ENCODE measurements around the gene HKDC1. TPM values are rescaled to one million over a fixed set of nuclear protein-coding genes. Genes with fewer than 3 reads are reported as not detected.
"Not testable (repeated sequence)": the region's sequence is repeated elsewhere in the genome, so short reads cannot be mapped to it uniquely, and the experiment has no call there.

The HKDC1 gene
- polyA plus RNA-seq (2013, experiment 1 of 2) = 0.37 TPM
- 0.30 TPM for polyA plus RNA-seq (2013, experiment 2 of 2)

- no peaks in the 10 kb centered on the region for H3K9me3 ChIP-seq (ENCODE audit: control insufficient read depth, low read length)
- peak within 1 kb of the TSS; percentile 10 for H3K27ac ChIP-seq (ENCODE audit: low read depth, low read length, severe bottlenecking)
- no peaks in the 10 kb centered on the region for H3K36me3 ChIP-seq (ENCODE audit: control insufficient read depth, insufficient read depth, low read length)
- peaks cover 23% of the 10 kb centered on the region for H3K4me1 ChIP-seq (ENCODE audit: control insufficient read depth, insufficient read depth, low read length, poor library complexity, severe bottlenecking)
- WGBS, 2 experiments (ENCODE audit: insufficient coverage in 2 of 2) = 96 to 98% methylated on average over 6 to 7 of the region's 8 CpGs
- H3K4me3 ChIP-seq (ENCODE audit: extremely low read depth, insufficient read depth, low read length, poor library complexity, severe bottlenecking) = no peak within 1 kb of the TSS
Measured at GRCh38 chr10:69220041-69220451, at the start of gene HKDC1. Gene HKDC1, plus strand, starts transcription at chr10:69220332. Its CDS starts 104 bp downstream, at chr10:69220436.

- H3K9me3 ChIP-seq (ENCODE audit: control insufficient read depth, low read length) = no peaks in the 10 kb centered on the region
- no peak overlapping the region for H3K27ac ChIP-seq (ENCODE audit: low read depth, low read length, severe bottlenecking)
- WGBS, 2 experiments (ENCODE audit: insufficient coverage in 2 of 2) = no CpG with 5 or more reads among the region's 3 CpGs
- peaks cover 45% of the 10 kb centered on the region for H3K36me3 ChIP-seq (ENCODE audit: control insufficient read depth, insufficient read depth, low read length)
- no peaks in the 10 kb centered on the region for H3K4me1 ChIP-seq (ENCODE audit: control insufficient read depth, insufficient read depth, low read length, poor library complexity, severe bottlenecking)
- H3K4me3 ChIP-seq (ENCODE audit: extremely low read depth, insufficient read depth, low read length, poor library complexity, severe bottlenecking) = no peak overlapping the region
Measured at GRCh38 chr10:69172241-69172982, 47.7 kb upstream of the HKDC1 start.

- not testable (repeated sequence) for H3K4me3 ChIP-seq (ENCODE audit: extremely low read depth, insufficient read depth, low read length, poor library complexity, severe bottlenecking); H3K9me3 ChIP-seq (ENCODE audit: control insufficient read depth, low read length); H3K27ac ChIP-seq (ENCODE audit: low read depth, low read length, severe bottlenecking); H3K4me1 ChIP-seq (ENCODE audit: control insufficient read depth, insufficient read depth, low read length, poor library complexity, severe bottlenecking)
- peaks cover 26% of the 10 kb centered on the region for H3K36me3 ChIP-seq (ENCODE audit: control insufficient read depth, insufficient read depth, low read length)
- WGBS, 2 experiments (ENCODE audit: insufficient coverage in 2 of 2) = 88 to 94% methylated on average over 2 to 4 of the region's 4 CpGs
Measured at GRCh38 chr10:69175326-69175725, 44.8 kb upstream of the HKDC1 start.

- Histone ChIP-seq H3K4me3 (ENCODE audit: extremely low read depth, insufficient read depth, low read length, poor library complexity, severe bottlenecking) (no peak overlapping the region), H3K36me3 (ENCODE audit: control insufficient read depth, insufficient read depth, low read length) (peaks cover 13% of the 10 kb centered on the region), H3K9me3 (ENCODE audit: control insufficient read depth, low read length) (no peaks in the 10 kb centered on the region), H3K4me1 (ENCODE audit: control insufficient read depth, insufficient read depth, low read length, poor library complexity, severe bottlenecking) (no peaks in the 10 kb centered on the region), H3K27ac (ENCODE audit: low read depth, low read length, severe bottlenecking) (no peak overlapping the region)
- 90 to 93% methylated on average over 2 of the region's 2 CpGs for WGBS, 2 experiments (ENCODE audit: insufficient coverage in 2 of 2)
Measured at GRCh38 chr10:69176823-69177222, 43.3 kb upstream of the HKDC1 start.

GRCh38 chr10:69179089-69179742, 40.9 kb upstream of the HKDC1 start:
- peaks cover 15% of the 10 kb centered on the region for H3K36me3 ChIP-seq (ENCODE audit: control insufficient read depth, insufficient read depth, low read length)
- peak overlapping the region; percentile 89 for H3K4me3 ChIP-seq (ENCODE audit: extremely low read depth, insufficient read depth, low read length, poor library complexity, severe bottlenecking)
- peak overlapping the region; percentile 98 for H3K27ac ChIP-seq (ENCODE audit: low read depth, low read length, severe bottlenecking)
- 48 to 50% methylated on average over 16 to 18 of the region's 21 CpGs for WGBS, 2 experiments (ENCODE audit: insufficient coverage in 2 of 2)
- no peaks in the 10 kb centered on the region for H3K9me3 ChIP-seq (ENCODE audit: control insufficient read depth, low read length)
- H3K4me1 ChIP-seq (ENCODE audit: control insufficient read depth, insufficient read depth, low read length, poor library complexity, severe bottlenecking) = no peaks in the 10 kb centered on the region

- H3K27ac ChIP-seq (ENCODE audit: low read depth, low read length, severe bottlenecking) = peak within 1 kb of the TSS; percentile 98
- H3K4me3 ChIP-seq (ENCODE audit: extremely low read depth, insufficient read depth, low read length, poor library complexity, severe bottlenecking) = peak within 1 kb of the TSS; percentile 89
- peaks cover 20% of the 10 kb centered on the region for H3K36me3 ChIP-seq (ENCODE audit: control insufficient read depth, insufficient read depth, low read length)
- H3K4me1 ChIP-seq (ENCODE audit: control insufficient read depth, insufficient read depth, low read length, poor library complexity, severe bottlenecking) = no peaks in the 10 kb centered on the region
- WGBS, 2 experiments (ENCODE audit: insufficient coverage in 2 of 2) = 0% methylated on average over 26 to 37 of the region's 44 CpGs
- H3K9me3 ChIP-seq (ENCODE audit: control insufficient read depth, low read length) = no peaks in the 10 kb centered on the region
Measured at GRCh38 chr10:69179743-69180524, 40.2 kb upstream of the HKDC1 start, which contains the start of gene SUPV3L1. Gene SUPV3L1, plus strand, starts transcription at chr10:69180234. Its CDS starts 58 bp downstream, at chr10:69180292.

- WGBS, 2 experiments (ENCODE audit: insufficient coverage in 2 of 2) = 4 to 6% methylated on average over 21 to 25 of the region's 29 CpGs
- Histone ChIP-seq H3K36me3 (ENCODE audit: control insufficient read depth, insufficient read depth, low read length) (peaks cover 26% of the 10 kb centered on the region), H3K4me1 (ENCODE audit: control insufficient read depth, insufficient read depth, low read length, poor library complexity, severe bottlenecking) (no peaks in the 10 kb centered on the region)
Measured at GRCh38 chr10:69180525-69181204, 39.5 kb upstream of the HKDC1 start.

GRCh38 chr10:69181433-69181832, 38.7 kb upstream of the HKDC1 start:
- H3K27ac ChIP-seq (ENCODE audit: low read depth, low read length, severe bottlenecking) = no peak overlapping the region
- WGBS, 2 experiments (ENCODE audit: insufficient coverage in 2 of 2) = no CpG with 5 or more reads among the region's 1 CpG
- peak overlapping the region; percentile 89 for H3K4me3 ChIP-seq (ENCODE audit: extremely low read depth, insufficient read depth, low read length, poor library complexity, severe bottlenecking)
- peaks cover 33% of the 10 kb centered on the region for H3K36me3 ChIP-seq (ENCODE audit: control insufficient read depth, insufficient read depth, low read length)
- no peaks in the 10 kb centered on the region for H3K9me3 ChIP-seq (ENCODE audit: control insufficient read depth, low read length)
- no peaks in the 10 kb centered on the region for H3K4me1 ChIP-seq (ENCODE audit: control insufficient read depth, insufficient read depth, low read length, poor library complexity, severe bottlenecking)

More at GRCh38 chr10:69180525-69181204, 39.5 kb upstream of the HKDC1 start:
- peak overlapping the region; percentile 89 for H3K4me3 ChIP-seq (ENCODE audit: extremely low read depth, insufficient read depth, low read length, poor library complexity, severe bottlenecking)
- peak overlapping the region; percentile 98 for H3K27ac ChIP-seq (ENCODE audit: low read depth, low read length, severe bottlenecking)
- H3K9me3 ChIP-seq (ENCODE audit: control insufficient read depth, low read length) = no peaks in the 10 kb centered on the region

- no peak overlapping the region for H3K4me3 ChIP-seq (ENCODE audit: extremely low read depth, insufficient read depth, low read length, poor library complexity, severe bottlenecking)
- H3K36me3 ChIP-seq (ENCODE audit: control insufficient read depth, insufficient read depth, low read length) = peaks cover 39% of the 10 kb centered on the region
- no CpG with 5 or more reads among the region's 4 CpGs for WGBS, 2 experiments (ENCODE audit: insufficient coverage in 2 of 2)
- no peaks in the 10 kb centered on the region for H3K9me3 ChIP-seq (ENCODE audit: control insufficient read depth, low read length)
- H3K27ac ChIP-seq (ENCODE audit: low read depth, low read length, severe bottlenecking) = no peak overlapping the region
- no peaks in the 10 kb centered on the region for H3K4me1 ChIP-seq (ENCODE audit: control insufficient read depth, insufficient read depth, low read length, poor library complexity, severe bottlenecking)
Measured at GRCh38 chr10:69182005-69182404, 38.1 kb upstream of the HKDC1 start.

- Histone ChIP-seq H3K4me1 (ENCODE audit: control insufficient read depth, insufficient read depth, low read length, poor library complexity, severe bottlenecking) (no peaks in the 10 kb centered on the region), H3K36me3 (ENCODE audit: control insufficient read depth, insufficient read depth, low read length) (peaks cover 80% of the 10 kb centered on the region), H3K9me3 (ENCODE audit: control insufficient read depth, low read length) (no peaks in the 10 kb centered on the region), H3K27ac (ENCODE audit: low read depth, low read length, severe bottlenecking) (no peak overlapping the region), H3K4me3 (ENCODE audit: extremely low read depth, insufficient read depth, low read length, poor library complexity, severe bottlenecking) (no peak overlapping the region)
- no CpG with 5 or more reads among the region's 1 CpG for WGBS, 2 experiments (ENCODE audit: insufficient coverage in 2 of 2)
Measured at GRCh38 chr10:69186524-69186923, 33.6 kb upstream of the HKDC1 start.
